GM12872 (cell line): ENCODE data around the gene PDCD6IP.

ENCODE experiments used
- TF ChIP-seq, protein P1 (sequence below): IDR thresholded peaks from 3 replicates; pipeline ENCODE4 v1.5.1; 2011; ENCODE audit warnings: low read depth, mild to moderate bottlenecking, low read length, moderate library complexity; ENCODE audit not compliant: insufficient read depth

The PDCD6IP gene

DNA sequence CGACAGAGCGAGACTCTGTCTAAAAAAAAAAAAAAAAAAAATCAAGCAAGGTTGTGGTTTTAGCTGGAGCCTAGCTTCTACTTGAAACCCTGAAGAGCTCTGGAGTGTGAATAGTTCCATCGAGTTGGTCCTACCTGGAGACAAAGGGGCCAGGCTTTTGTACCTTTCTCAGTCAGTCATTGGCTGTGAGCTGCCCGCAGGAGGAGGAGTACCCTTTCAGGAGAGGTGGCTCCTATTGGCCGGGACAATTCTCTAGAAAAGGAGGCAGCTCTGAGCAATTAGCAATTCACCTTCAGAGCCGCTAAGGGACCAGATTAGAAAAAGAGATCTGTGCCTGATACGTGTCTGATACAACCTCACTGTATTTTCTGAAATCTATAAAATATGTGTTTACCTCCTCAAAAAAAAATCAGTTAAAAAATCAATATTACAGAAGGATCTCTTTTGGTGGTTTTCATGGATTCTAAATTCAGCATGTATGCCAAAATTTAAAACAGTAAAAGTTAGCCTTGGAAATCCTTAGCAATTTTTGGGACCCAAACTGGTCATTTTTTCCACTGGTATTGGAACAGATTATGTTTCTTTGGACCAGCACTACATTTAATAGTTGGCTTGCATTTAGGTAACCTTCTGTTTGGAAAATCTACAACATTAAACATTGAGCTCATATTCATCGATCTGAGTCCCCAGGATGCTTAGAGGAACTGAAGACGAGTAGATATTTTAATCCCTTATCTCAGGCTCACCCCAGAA, 29.7 kb upstream of the PDCD6IP start:
- TF ChIP-seq, protein P1, sequence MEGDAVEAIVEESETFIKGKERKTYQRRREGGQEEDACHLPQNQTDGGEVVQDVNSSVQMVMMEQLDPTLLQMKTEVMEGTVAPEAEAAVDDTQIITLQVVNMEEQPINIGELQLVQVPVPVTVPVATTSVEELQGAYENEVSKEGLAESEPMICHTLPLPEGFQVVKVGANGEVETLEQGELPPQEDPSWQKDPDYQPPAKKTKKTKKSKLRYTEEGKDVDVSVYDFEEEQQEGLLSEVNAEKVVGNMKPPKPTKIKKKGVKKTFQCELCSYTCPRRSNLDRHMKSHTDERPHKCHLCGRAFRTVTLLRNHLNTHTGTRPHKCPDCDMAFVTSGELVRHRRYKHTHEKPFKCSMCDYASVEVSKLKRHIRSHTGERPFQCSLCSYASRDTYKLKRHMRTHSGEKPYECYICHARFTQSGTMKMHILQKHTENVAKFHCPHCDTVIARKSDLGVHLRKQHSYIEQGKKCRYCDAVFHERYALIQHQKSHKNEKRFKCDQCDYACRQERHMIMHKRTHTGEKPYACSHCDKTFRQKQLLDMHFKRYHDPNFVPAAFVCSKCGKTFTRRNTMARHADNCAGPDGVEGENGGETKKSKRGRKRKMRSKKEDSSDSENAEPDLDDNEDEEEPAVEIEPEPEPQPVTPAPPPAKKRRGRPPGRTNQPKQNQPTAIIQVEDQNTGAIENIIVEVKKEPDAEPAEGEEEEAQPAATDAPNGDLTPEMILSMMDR, result no peak

DNA sequence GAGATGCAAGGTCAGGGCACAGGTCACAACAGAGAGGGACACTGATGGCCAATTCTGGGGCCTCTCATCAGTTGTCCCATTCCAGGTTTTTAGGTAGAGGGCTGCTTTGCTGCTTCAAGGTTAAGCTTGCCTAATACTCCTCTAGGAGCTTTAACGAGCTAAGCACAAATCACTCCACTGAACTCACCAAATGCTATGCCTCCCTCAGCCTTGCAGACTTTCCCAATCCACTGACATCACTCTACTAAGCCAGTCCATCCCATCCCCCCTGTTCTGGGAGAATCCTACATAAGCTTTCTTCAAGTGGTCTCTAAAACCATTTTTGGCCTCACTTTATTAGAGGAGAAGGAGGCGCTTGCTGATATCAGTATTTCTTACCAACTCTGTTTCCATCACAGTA, 24.8 kb upstream of the PDCD6IP start:
- TF ChIP-seq, protein P1, result no peak

DNA sequence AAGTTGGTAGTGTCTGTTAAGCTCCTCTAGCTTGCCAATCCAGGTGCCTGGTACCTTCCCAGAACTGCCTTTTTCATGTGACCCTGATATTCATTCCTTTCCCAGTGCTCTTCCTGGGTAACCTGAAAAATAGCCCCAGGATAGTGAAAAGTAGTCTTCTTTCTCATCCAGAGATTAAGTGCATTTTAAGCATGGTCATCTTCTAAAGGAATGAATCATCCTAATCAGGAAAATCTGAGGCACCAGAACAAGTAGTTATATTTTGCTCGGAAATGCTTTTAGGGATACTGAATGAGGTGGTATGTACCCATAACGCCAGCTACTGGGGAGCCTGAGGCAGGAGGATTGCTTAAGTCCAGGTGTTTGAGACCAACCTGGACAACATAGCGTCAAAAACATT, 23.1 kb upstream of the PDCD6IP start:
- TF ChIP-seq, protein P1, result no peak

DNA sequence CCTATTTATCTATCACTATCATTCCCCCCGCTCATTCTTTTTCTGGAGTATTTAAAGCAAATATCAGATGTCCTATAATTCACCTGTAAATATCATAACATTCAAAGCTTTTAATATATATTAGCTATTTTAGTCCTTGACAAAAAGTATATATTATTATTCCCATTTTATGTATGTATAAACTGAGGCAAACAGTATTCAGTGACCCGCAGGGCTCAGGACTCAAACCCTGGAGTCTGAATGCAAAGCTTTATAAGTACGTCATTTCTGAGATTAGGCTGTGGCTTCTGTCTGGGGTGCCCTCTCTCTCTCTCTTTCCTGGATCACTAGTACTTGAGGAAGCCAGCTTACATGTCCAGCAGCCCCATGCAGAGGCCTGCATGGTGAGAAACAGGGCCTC, 20.4 kb upstream of the PDCD6IP start:
- TF ChIP-seq, protein P1, result no peak

DNA sequence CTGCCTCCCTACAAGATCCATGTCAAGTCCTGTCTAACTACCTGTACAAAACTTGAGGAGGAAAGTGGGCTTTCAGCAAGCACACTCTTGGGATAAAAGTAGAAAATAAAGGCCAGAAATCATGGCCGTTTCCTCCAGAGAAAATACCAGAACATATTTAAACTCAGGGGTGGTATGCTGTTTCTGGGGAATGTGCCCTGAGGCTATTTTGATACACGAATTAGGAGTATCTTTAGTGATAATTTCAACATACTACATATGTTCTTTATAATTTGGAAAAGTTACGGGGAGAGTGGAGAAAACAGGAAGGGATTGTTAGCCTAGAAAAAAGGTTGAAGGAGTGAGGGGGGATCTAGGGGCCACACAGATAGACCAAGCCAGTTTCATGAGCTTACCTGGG, 18.7 kb upstream of the PDCD6IP start:
- TF ChIP-seq, protein P1, result no peak

DNA sequence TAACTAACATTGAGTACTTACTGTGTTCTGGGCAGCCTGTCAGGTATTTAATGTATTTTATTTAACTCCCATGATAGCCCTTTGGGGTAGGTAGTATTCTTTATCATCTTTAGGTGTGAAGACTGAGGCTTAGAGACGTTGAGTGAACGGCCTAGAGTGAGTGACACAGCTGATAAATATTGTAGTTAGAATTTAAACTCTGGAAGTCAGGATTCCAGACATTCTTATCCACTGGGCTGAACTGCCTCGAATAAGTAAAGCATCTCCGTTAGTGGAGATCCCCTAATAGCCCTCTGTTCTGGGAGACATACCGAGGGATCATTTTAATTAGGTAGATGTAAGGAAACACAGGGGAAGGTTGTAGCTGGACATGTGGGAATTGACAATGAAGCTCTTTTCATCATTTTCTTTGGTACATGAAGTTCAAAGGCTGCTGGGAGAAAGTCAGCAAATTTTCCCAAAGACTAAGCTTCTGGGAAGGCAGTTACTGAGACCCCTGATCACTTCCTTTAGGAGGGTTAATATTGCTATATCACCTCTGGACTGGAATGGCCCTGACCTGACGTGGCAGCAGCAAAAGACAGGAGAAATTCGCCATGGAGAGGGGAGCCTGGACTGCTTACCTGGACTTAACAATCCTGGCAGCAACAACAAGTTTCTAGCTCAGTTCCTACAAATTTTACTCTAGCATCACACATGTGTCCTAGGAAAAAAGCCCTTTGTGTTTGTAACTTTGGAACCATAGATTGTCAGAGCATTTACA, 11.7 kb upstream of the PDCD6IP start:
- TF ChIP-seq, protein P1, result no peak

DNA sequence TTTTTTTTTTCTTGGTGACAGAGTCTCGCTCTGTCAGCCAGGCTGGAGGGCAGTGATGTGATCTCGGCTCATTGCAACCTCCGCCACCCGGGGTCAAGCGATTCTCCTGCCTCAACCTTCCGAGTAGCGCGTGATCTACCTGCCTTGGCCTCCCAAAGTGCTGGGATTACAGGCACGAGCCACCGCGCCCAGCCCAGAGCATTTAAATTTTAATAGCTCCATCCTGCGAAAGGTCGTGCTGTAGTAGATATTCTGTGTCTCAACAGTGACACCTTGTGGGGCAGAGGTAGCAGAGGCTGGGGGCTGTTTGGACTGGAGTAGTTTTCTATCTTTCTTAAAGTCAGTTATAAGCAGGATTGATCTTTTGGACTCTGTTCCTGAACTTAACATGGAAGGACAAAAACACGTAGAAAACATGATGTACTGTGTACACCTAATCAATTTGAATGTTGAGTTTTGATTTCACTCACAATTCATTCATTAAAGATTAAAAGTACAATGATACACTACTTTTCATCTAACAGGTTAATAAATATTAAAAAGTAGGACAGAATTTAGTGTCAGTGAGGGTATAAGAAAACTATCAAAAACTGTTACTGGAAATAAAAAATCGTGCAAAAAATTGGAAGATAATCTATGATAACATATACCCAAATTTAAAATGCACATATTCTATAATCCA, 11.0 kb upstream of the PDCD6IP start:
- TF ChIP-seq, protein P1, result peak; percentile 80
